ENCODE measurements around the gene RPS16.

RPS16 gene

GRCh38 chr19:39384839-39385568 lies 50.7 kb downstream of the RPS16 start:
- no peak overlapping the region for H3K4me3 ChIP-seq (ENCODE audit: low read depth, low read length)
- TF ChIP-seq CTCF (IDR thresholded peaks at IDR 0.05; ENCODE audit: low read depth, low read length, missing control alignments) = no peak
- DNase-seq (ENCODE audit: low read depth) = no peak
- in situ Hi-C loops (cut with HindIII; ENCODE audit: low sequenced_read_pairs) = no loop called here
